SU-DHL-6 (cell line): Measurements from ENCODE around the gene CD244.

ENCODE experiments used
- H2AFZ ChIP-seq: fragments of 200-600 bp; sonication (generic); 2 replicates; pipeline ENCODE4 v1.6.1; 2014; ENCODE audit warnings: low read depth, mild to moderate bottlenecking, moderate library complexity, mixed read lengths, antibody characterized with exemption, low read length; ENCODE audit not compliant: severe bottlenecking
- H3F3A ChIP-seq: fragments of 200-600 bp; shearing (Covaris generic); 2 replicates; pipeline ENCODE4 v1.6.0; 2016; ENCODE audit warnings: antibody characterized with exemption, mild to moderate bottlenecking; ENCODE audit not compliant: insufficient read depth
- H3K27ac ChIP-seq: fragments of 200-600 bp; sonication (generic); 2 replicates; pipeline ENCODE4 v1.5.1; 2016; ENCODE audit warnings: low read depth, mild to moderate bottlenecking, low read length, moderate library complexity, mixed read lengths
- H3K27me3 ChIP-seq: fragments of 200-600 bp; sonication (generic), shearing (Covaris generic); 2 replicates; pipeline ENCODE4 v1.6.0; 2014; ENCODE audit warnings: mild to moderate bottlenecking, low read length
- H3K36me3 ChIP-seq: fragments of 200-600 bp; sonication (generic); 2 replicates; pipeline ENCODE4 v1.6.1; 2014; ENCODE audit warnings: mild to moderate bottlenecking, low read length, mixed read lengths
- H3K4me2 ChIP-seq: fragments of 300-600, 200-600 bp; shearing (Covaris generic), sonication (generic); 2 replicates; pipeline ENCODE4 v1.6.0; 2014; ENCODE audit warnings: low read length, low read depth, mild to moderate bottlenecking; ENCODE audit not compliant: poor library complexity, severe bottlenecking
- H3K4me3 ChIP-seq: fragments of 200-600 bp; sonication (generic); 2 replicates; pipeline ENCODE4 v1.5.1; 2014; ENCODE audit warnings: antibody characterized with exemption, low read length, mild to moderate bottlenecking, mixed read lengths; ENCODE audit not compliant: insufficient read depth, poor library complexity, severe bottlenecking
- H3K79me2 ChIP-seq: fragments of 200-600 bp; sonication (generic); 2 replicates; pipeline ENCODE4 v1.6.1; 2014; ENCODE audit warnings: mild to moderate bottlenecking, low read length, moderate library complexity; ENCODE audit not compliant: insufficient read depth
- H3K9ac ChIP-seq: fragments of 200-600 bp; sonication (generic); 2 replicates; pipeline ENCODE4 v1.7.0; 2014; ENCODE audit warnings: mild to moderate bottlenecking, low read length
- H3K9me2 ChIP-seq: fragments of 200-600 bp; sonication (generic); replicated peaks from 2 replicates; pipeline ENCODE4 v1.6.1; 2014; ENCODE audit warnings: low read length; ENCODE audit not compliant: insufficient read depth
- H3K9me3 ChIP-seq: fragments of 200-600 bp; sonication (generic); 2 replicates; pipeline ENCODE4 v1.6.1; 2014; ENCODE audit warnings: low read length, mixed read lengths; ENCODE audit not compliant: insufficient read depth
- H4K20me1 ChIP-seq: fragments of 200-600 bp; sonication (generic); 2 replicates; pipeline ENCODE4 v1.6.1; 2014; ENCODE audit warnings: low read depth, mild to moderate bottlenecking, antibody characterized with exemption, low read length, moderate library complexity, mixed read lengths
- EZH2phosphoT487 ChIP-seq: fragments of 200-600 bp; sonication (generic), shearing (Covaris generic); conservative IDR thresholded peaks from 2 replicates; pipeline ENCODE4 v1.6.1; 2018; ENCODE audit warnings: mild to moderate bottlenecking, antibody characterized with exemption, low read length, moderate library complexity, mixed read lengths
- TF ChIP-seq, protein P1 (sequence below): fragments of 200-600 bp; sonication (generic); IDR thresholded peaks from one replicate; pipeline ENCODE4 v1.5.1; 2017; ENCODE audit warnings: antibody characterized with exemption, mild to moderate bottlenecking, low read length, moderate library complexity; ENCODE audit not compliant: insufficient read depth, poor library complexity, severe bottlenecking

The CD244 gene

DNA sequence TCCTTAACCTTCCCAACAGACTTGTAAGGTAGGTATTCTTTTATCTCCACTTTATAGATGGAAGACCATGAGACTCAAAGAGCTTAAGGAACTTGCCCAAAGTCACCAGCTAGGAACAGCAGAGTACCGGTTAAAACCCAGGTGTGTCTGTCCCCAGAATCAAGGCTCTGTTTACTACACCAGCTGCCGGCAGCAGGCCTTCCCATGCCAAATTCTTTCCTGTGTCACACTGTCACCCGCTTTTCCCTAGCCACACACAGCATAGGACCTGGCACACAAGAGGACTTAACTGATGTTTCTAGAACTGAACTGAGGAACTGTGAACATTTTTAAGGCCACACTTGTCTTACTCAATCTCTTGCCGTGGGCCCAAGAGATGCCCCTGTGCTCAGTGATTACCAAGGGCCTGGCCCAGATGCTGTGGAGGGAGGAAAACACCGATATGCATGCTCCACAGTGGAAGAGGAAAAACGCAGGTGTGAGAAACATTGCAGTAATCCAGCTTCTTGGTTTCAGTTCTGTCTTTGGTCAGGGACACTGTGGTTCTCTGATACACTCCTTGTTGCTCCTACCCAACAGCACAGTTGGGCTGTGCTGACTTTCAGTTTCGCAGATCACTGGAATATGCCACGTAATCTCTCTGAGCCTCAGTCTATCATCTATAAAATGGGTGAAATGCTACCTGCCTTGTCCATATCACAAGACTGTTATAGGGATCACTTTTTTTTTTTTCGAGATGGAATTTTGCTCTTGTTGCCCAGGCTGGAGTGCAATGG is 80.6 kb downstream of the CD244 start:
- Histone ChIP-seq H3K79me2 (no peaks in the 10 kb centered on the region), H4K20me1 (no peaks in the 10 kb centered on the region), H3K9me3 (no peaks in the 10 kb centered on the region), H3F3A (no peaks in the 10 kb centered on the region), H3K36me3 (no peaks in the 10 kb centered on the region), H3K9me2 (no peaks in the 10 kb centered on the region), H3K4me2 (no peak overlapping the region), H3K27ac (no peak overlapping the region), H3K9ac (no peak overlapping the region), H3K4me3 (no peak overlapping the region), H2AFZ (no peak overlapping the region), H3K27me3 (no peaks in the 10 kb centered on the region)
- TF ChIP-seq, protein P1, sequence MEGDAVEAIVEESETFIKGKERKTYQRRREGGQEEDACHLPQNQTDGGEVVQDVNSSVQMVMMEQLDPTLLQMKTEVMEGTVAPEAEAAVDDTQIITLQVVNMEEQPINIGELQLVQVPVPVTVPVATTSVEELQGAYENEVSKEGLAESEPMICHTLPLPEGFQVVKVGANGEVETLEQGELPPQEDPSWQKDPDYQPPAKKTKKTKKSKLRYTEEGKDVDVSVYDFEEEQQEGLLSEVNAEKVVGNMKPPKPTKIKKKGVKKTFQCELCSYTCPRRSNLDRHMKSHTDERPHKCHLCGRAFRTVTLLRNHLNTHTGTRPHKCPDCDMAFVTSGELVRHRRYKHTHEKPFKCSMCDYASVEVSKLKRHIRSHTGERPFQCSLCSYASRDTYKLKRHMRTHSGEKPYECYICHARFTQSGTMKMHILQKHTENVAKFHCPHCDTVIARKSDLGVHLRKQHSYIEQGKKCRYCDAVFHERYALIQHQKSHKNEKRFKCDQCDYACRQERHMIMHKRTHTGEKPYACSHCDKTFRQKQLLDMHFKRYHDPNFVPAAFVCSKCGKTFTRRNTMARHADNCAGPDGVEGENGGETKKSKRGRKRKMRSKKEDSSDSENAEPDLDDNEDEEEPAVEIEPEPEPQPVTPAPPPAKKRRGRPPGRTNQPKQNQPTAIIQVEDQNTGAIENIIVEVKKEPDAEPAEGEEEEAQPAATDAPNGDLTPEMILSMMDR, result no peak
- TF ChIP-seq EZH2phosphoT487, result no peak

DNA sequence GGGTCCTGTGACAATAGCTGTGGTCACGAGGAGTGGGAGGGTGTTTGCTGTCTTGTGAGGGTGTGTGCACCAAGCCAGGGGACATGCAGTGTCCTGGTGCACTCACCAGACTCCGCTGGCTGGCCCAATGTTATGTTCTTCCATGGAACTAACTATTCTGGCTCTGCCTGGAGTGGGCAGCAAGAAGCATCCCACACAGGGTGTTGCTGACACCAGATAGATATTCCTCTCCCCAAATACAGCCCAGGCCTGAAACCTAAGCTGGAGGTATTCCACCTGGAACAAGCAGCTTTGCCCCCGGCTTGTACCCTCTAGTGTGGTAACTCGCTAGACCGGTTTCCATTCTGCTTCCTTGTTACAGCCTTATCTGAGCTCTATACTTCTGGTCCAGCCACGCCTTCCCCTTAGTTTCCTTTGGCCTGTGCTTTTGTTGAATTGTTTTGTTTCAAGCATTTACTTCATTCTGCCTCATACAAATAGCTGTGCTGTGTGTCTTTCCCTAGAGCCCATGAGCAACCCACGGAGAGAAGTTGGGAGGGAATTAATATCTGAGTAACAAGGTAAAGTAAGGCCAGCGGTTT is 81.4 kb downstream of the CD244 start:
- no peaks in the 10 kb centered on the region for H3K9me3 ChIP-seq
- no peak overlapping the region for H2AFZ ChIP-seq
- H3K4me3 ChIP-seq, result no peak overlapping the region
- no peak for TF ChIP-seq EZH2phosphoT487
- TF ChIP-seq, protein P1, result no peak
- no peaks in the 10 kb centered on the region for H4K20me1 ChIP-seq
- no peak overlapping the region for H3K4me2 ChIP-seq
- no peaks in the 10 kb centered on the region for H3F3A ChIP-seq
- H3K27me3 ChIP-seq, result no peaks in the 10 kb centered on the region
- no peaks in the 10 kb centered on the region for H3K79me2 ChIP-seq
- no peaks in the 10 kb centered on the region for H3K9me2 ChIP-seq
- no peaks in the 10 kb centered on the region for H3K36me3 ChIP-seq
- H3K9ac ChIP-seq, result no peak overlapping the region
- no peak overlapping the region for H3K27ac ChIP-seq

DNA sequence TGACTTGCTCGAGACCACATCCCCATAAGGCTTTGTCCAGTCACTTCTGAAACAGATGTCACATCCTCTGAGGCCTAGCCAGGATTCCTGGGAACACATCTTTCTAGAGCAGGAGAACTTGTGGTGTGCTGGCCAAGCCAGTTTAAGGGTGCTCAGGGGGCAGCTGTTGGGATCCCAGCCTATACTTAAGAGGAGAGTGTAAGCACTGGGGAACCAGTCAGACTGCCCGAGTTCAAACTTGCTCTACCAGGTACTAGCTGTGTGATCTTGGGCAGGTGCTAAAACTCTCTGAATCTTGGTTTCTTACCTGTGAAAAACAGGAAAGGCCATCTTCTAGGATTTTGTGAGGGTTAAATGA is 82.3 kb downstream of the CD244 start:
- TF ChIP-seq, protein P1, result no peak
- no peak for TF ChIP-seq EZH2phosphoT487
- Histone ChIP-seq H2AFZ (no peak overlapping the region), H3K36me3 (no peaks in the 10 kb centered on the region), H3K27ac (no peak overlapping the region), H3K4me3 (no peak overlapping the region), H4K20me1 (no peaks in the 10 kb centered on the region), H3K9me2 (no peaks in the 10 kb centered on the region), H3K27me3 (no peaks in the 10 kb centered on the region), H3K9me3 (no peaks in the 10 kb centered on the region), H3K79me2 (no peaks in the 10 kb centered on the region), H3F3A (no peaks in the 10 kb centered on the region), H3K9ac (no peak overlapping the region), H3K4me2 (no peak overlapping the region)
